ENCODE measurements around the gene EARS2. TPM values are rescaled to one million over a fixed set of nuclear protein-coding genes. Genes with fewer than 3 reads are reported as not detected.

Gene EARS2
- total and polyA plus RNA-seq, 8 donors: 7.8 to 176 (median 18.3) TPM

DNA sequence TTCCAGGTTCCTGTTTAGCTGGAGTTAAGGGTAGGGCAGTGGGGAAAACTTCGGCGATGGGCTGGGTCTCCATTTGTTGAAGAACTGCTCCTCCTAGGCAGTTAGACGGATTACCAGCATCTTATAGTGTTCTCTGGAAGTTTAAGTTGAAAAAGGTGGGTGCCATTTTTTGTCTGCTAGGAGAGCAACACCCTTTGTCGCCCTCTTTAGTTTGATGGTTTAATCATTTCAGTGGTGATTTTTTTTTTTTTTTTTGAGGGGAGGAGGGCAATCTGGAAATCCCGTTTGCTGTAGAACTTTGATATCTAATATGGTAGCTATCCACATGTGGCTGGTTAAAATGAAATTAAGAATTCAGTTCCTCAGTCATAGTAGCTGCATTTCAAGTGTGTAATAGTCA lies 4.4 kb upstream of the EARS2 start:
- WGBS, 5 donors: 73 to 82% (median 80%) methylated on average over 5 of the region's 5 CpGs
- H3K9me3 ChIP-seq: no peaks in the 10 kb centered on the region
- intact Hi-C loops (cut with DNase I; ENCODE audit: low total_unique reads): no loop called here
- H3K27me3 ChIP-seq: no peaks in the 10 kb centered on the region
- peaks cover 11 to 42% (median 34%) of the 10 kb centered on the region in 4 donors for H3K4me1 ChIP-seq
- DNase-seq: no peak
- H3K27ac ChIP-seq: no peak overlapping the region
- H3K4me3 ChIP-seq: no peak overlapping the region
- TF ChIP-seq, protein P1, sequence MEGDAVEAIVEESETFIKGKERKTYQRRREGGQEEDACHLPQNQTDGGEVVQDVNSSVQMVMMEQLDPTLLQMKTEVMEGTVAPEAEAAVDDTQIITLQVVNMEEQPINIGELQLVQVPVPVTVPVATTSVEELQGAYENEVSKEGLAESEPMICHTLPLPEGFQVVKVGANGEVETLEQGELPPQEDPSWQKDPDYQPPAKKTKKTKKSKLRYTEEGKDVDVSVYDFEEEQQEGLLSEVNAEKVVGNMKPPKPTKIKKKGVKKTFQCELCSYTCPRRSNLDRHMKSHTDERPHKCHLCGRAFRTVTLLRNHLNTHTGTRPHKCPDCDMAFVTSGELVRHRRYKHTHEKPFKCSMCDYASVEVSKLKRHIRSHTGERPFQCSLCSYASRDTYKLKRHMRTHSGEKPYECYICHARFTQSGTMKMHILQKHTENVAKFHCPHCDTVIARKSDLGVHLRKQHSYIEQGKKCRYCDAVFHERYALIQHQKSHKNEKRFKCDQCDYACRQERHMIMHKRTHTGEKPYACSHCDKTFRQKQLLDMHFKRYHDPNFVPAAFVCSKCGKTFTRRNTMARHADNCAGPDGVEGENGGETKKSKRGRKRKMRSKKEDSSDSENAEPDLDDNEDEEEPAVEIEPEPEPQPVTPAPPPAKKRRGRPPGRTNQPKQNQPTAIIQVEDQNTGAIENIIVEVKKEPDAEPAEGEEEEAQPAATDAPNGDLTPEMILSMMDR (IDR thresholded peaks at IDR 0.05): no peak
- TF ChIP-seq POLR2AphosphoS5 (IDR thresholded peaks at IDR 0.05) (no peak), EP300 (IDR thresholded peaks at IDR 0.05) (no peak), POLR2A (IDR thresholded peaks at IDR 0.05) (no peak)
- peaks cover 56 to 75% (median 74%) of the 10 kb centered on the region in 4 donors for H3K36me3 ChIP-seq

DNA sequence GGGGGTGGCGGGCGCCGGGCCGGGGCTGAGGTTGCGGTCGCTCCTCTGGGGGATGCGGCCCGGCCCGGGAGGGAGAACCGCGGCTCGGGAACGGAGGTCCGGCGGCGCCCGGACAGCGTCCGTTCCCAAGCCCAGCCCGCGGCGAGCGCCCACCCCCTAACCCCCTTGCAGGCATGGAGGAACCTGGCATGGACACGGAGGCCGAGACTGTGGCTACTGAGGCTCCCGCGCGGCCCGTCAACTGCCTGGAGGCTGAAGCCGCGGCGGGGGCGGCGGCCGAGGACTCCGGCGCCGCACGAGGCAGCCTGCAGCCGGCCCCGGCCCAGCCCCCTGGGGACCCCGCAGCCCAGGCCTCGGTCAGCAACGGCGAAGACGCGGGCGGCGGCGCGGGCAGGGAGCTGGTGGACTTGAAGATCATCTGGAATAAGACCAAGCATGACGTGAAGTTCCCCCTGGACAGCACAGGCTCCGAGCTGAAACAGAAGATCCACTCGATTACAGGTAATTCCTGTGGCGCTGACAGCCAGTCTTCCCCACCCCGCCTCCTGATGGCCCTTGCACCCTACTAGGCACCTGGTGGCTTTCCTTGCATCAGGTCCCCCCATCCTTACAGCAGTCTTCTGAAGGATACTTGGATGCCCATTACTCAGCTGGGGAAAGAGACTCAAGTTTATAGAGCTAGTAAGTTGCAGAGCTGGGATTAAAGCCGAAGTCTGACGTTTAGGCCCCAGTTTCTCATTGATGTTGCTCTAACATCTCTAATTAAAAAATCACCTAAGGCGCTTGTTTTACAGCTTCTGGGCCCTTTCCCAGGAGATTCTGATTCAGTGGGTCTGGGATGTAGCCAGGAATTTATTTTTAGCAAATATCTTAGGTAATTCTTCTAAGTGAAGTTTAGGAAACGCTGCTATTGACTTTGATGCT lies 891 bp upstream of the EARS2 start:
- Histone ChIP-seq H3K4me1 (peaks cover 11 to 55% (median 42%) of the 10 kb centered on the region in 4 donors), H3K27ac (peak overlapping the region; percentile 71 to 95 (median 91)), H3K9me3 (no peaks in the 10 kb centered on the region), H3K27me3 (no peaks in the 10 kb centered on the region), H3K4me3 (peak overlapping the region; percentile 92 to 100 (median 98)), H3K36me3 (peaks cover 31 to 46% (median 45%) of the 10 kb centered on the region in 4 donors)
- WGBS, 5 donors: 1 to 6% (median 2%) methylated on average over 6 to 60 of the region's 60 CpGs
- intact Hi-C loops (cut with DNase I; ENCODE audit: low total_unique reads): no loop called here
- DNase-seq: peak in 1 of 2 donors; percentile 69
- no peak for TF ChIP-seq EP300 (IDR thresholded peaks at IDR 0.05)
- TF ChIP-seq POLR2AphosphoS5 (IDR thresholded peaks at IDR 0.05): no peak

DNA sequence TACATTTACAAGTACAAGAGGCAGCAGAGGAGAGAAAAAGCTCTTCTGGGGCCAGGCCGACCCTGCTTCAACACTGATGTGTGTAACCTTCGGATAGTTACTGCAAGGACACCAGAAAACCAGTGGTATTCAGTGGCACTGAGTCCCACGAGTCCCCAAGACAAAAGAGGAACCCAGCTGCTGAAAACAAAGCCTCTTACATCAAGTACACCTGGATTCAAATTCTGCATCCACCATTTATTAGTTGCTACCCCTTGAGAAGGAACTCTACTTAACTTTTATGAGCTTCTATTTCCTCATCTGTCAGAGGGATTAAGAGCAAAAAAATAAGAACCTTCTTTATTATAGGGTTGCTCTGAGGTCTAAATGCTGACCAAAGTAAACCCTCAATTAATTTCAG lies 2.6 kb downstream of the EARS2 start:
- Histone ChIP-seq H3K4me1 (peaks cover 11 to 35% (median 28%) of the 10 kb centered on the region in 4 donors), H3K9me3 (no peaks in the 10 kb centered on the region), H3K27ac (no peak overlapping the region), H3K36me3 (peaks cover 33 to 46% (median 45%) of the 10 kb centered on the region in 4 donors), H3K27me3 (no peaks in the 10 kb centered on the region), H3K4me3 (no peak overlapping the region)
- intact Hi-C loops (cut with DNase I; ENCODE audit: low total_unique reads): no loop called here
- 79 to 92% (median 87%) methylated on average over 3 of the region's 3 CpGs for WGBS, 5 donors
- TF ChIP-seq POLR2A (IDR thresholded peaks at IDR 0.05) (no peak), EP300 (IDR thresholded peaks at IDR 0.05) (no peak), POLR2AphosphoS5 (IDR thresholded peaks at IDR 0.05) (no peak)
- TF ChIP-seq, protein P1 (IDR thresholded peaks at IDR 0.05): no peak
- DNase-seq: no peak

DNA sequence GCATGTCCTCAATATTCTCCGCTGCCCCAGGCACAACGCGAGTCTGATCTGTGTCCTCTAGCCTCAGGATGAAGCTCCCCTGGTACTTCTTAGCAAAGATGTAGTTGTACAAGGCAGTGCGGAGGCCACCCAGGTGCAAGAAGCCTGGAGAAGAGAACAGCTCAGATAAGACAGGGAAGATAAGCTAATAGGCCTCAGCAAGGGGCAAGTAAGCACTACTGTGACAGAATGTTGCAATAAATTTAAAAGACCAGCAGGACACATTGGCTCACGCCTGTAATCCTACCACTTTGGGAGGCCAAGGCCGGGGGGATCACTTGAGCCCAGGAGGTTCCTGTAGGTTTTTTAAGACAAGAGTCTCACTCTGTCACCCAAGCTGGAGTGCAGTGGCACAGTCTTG lies 5.0 kb downstream of the EARS2 start:
- Histone ChIP-seq H3K27me3 (no peaks in the 10 kb centered on the region), H3K27ac (no peak overlapping the region), H3K4me1 (peaks cover 0 to 18% (median 11%) of the 10 kb centered on the region in 4 donors), H3K9me3 (no peaks in the 10 kb centered on the region), H3K4me3 (no peak overlapping the region), H3K36me3 (peaks cover 44 to 66% (median 65%) of the 10 kb centered on the region in 4 donors)
- intact Hi-C loops (cut with DNase I; ENCODE audit: low total_unique reads): no loop called here
- DNase-seq: no peak
- TF ChIP-seq, protein P1 (IDR thresholded peaks at IDR 0.05): no peak
- no peak for TF ChIP-seq EP300 (IDR thresholded peaks at IDR 0.05)
- no peak for TF ChIP-seq POLR2A (IDR thresholded peaks at IDR 0.05)
- TF ChIP-seq POLR2AphosphoS5 (IDR thresholded peaks at IDR 0.05): no peak
- 78 to 87% (median 80%) methylated on average over 6 of the region's 6 CpGs for WGBS, 5 donors
